HCT116 (cell line): ENCODE measurements around the gene CLOCK. TPM values are rescaled to one million over a fixed set of nuclear protein-coding genes. Genes with fewer than 3 reads are reported as not detected.

ENCODE experiments used
- ATAC-seq: fragments of 200-7000 bp; cut with Tn5 transposase; 2 replicates; pipeline ENCODE4 v1.9.1; 2020; ENCODE audit warnings: mild to moderate bottlenecking, moderate library complexity
- BruUV-seq: library from RNA; stranded (reverse); fragments of 400-500 nt; replicated peaks from 2 replicates; lab custom pipeline; 2021; lab: Mats Ljungman, UMichigan
- CTCF ChIA-PET: fragments of 300-600 bp; sonication (Branson Sonifier 250); formaldehyde crosslinking; loops from one replicate; lab custom pipeline; 2021; ENCODE audit warnings: antibody characterized with exemption; lab: Charles Lee
- POLR2A ChIA-PET: fragments of 300-600, 350-600 bp; sonication (Branson Sonifier 250); formaldehyde crosslinking; loops from one replicate; lab custom pipeline; 2021; ENCODE audit warnings: antibody characterized with exemption; lab: Charles Lee
- RAD21 ChIA-PET, 2 experiments: fragments of 300-600 bp; sonication (Branson Sonifier 250); formaldehyde crosslinking; loops; one replicate each; lab custom pipeline; 2023; ENCODE audit warnings: low total read pairs in 2 of 2; ENCODE audit not compliant: uncharacterized antibody in 2 of 2, unreplicated experiment in 2 of 2, low non-redundant PET in 1 of 2; lab: Charles Lee
- DNase-seq: peaks from one replicate; pipeline ENCODE4 v3.0.0-alpha.2; 2010; ENCODE audit warnings: low read depth, low spot score
- H2AFZ ChIP-seq: fragments of 200-600 bp; shearing (Covaris generic), sonication (generic); 2 replicates; pipeline ENCODE4 v1.6.1; 2017; ENCODE audit warnings: low read depth, mixed run types, mixed read lengths, antibody characterized with exemption, low read length; ENCODE audit not compliant: poor library complexity, severe bottlenecking
- H3K27ac ChIP-seq: 2 replicates; pipeline ENCODE4 v1.5.1; 2012; ENCODE audit warnings: low read depth, low read length
- H3K27me3 ChIP-seq: fragments of 200-600 bp; sonication (generic); 2 replicates; pipeline ENCODE4 v1.6.1; 2016; ENCODE audit warnings: mixed run types, low read length, mixed read lengths; ENCODE audit not compliant: insufficient read depth
- H3K36me3 ChIP-seq, 2 experiments: fragments of 200-500 bp in 1 of 2; fragments of 200-600 bp in 1 of 2; sonication (Bioruptor generic) in 1 of 2; sonication (generic) in 1 of 2; 2 replicates each; pipeline versions ENCODE4 v1.5.1 to v1.6.1; 2014 to 2016; ENCODE audit warnings: low read length in 2 of 2, inconsistent platforms in 1 of 2, mixed read lengths in 1 of 2, mixed run types in 1 of 2; ENCODE audit not compliant: insufficient read depth in 2 of 2, control insufficient read depth in 1 of 2
- H3K4me1 ChIP-seq, 2 experiments: fragments of 200-600 bp in 1 of 2; sonication (generic) in 1 of 2; 2 replicates each; pipeline versions ENCODE4 v1.5.1 to v1.6.1; 2012 to 2017; ENCODE audit warnings: low read length in 2 of 2, inconsistent platforms in 1 of 2, mild to moderate bottlenecking in 1 of 2, mixed read lengths in 1 of 2, mixed run types in 1 of 2, moderate library complexity in 1 of 2; ENCODE audit not compliant: insufficient read depth in 2 of 2, control insufficient read depth in 1 of 2
- H3K4me2 ChIP-seq: fragments of 200-600 bp; sonication (generic); 2 replicates; pipeline ENCODE4 v1.6.1; 2017; ENCODE audit warnings: mixed run types, low read length, mixed read lengths
- H3K4me3 ChIP-seq, 2 experiments: fragments of 200-600 bp in 1 of 2; sonication (generic) in 1 of 2; replicated peaks in 1 of 2; 2 replicates each; pipeline ENCODE4 v1.5.1; 2011 to 2016; ENCODE audit warnings: low read length in 2 of 2, control low read depth in 1 of 2, low read depth in 1 of 2, mild to moderate bottlenecking in 1 of 2, mixed read lengths in 1 of 2, mixed run types in 1 of 2
- H3K79me2 ChIP-seq: fragments of 200-600 bp; sonication (generic); 2 replicates; pipeline ENCODE4 v1.6.1; 2017; ENCODE audit warnings: mild to moderate bottlenecking, mixed run types, low read length, moderate library complexity, mixed read lengths; ENCODE audit not compliant: insufficient read depth
- H3K9ac ChIP-seq: fragments of 200-600 bp; sonication (generic); 2 replicates; pipeline ENCODE4 v1.6.1; 2016; ENCODE audit warnings: low read length, mixed read lengths
- H3K9me2 ChIP-seq: fragments of 200-600 bp; sonication (generic), shearing (Covaris generic); 2 replicates; pipeline ENCODE4 v1.6.1; 2017; ENCODE audit warnings: mixed run types, mild to moderate bottlenecking, moderate library complexity; ENCODE audit not compliant: insufficient read depth
- H3K9me3 ChIP-seq, 2 experiments: fragments of 200-500 bp in 1 of 2; fragments of 200-600 bp in 1 of 2; sonication (Bioruptor generic) in 1 of 2; sonication (generic) in 1 of 2; 2 replicates each; pipeline ENCODE4 v1.6.1; 2014 to 2017; ENCODE audit warnings: low read length in 2 of 2, mixed read lengths in 2 of 2, inconsistent platforms in 1 of 2, low read depth in 1 of 2, mild to moderate bottlenecking in 1 of 2, mixed run types in 1 of 2, moderate library complexity in 1 of 2; ENCODE audit not compliant: control insufficient read depth in 1 of 2, insufficient read depth in 1 of 2
- H4K20me1 ChIP-seq: fragments of 200-600 bp; sonication (generic), shearing (Covaris generic); 2 replicates; pipeline ENCODE4 v1.6.1; 2017; ENCODE audit warnings: mixed run types, mild to moderate bottlenecking, moderate library complexity; ENCODE audit not compliant: insufficient read depth
- EGR1 ChIP-seq: IDR thresholded peaks from 2 replicates; pipeline ENCODE4 v1.6.1; 2012; ENCODE audit warnings: low read depth
- FOSL1 ChIP-seq: IDR thresholded peaks from 2 replicates; pipeline ENCODE4 v1.6.1; 2012; ENCODE audit warnings: low read depth
- JUND ChIP-seq: IDR thresholded peaks from 2 replicates; pipeline ENCODE4 v1.6.1; 2012
- RAD21 ChIP-seq: IDR thresholded peaks from 2 replicates; pipeline ENCODE4 v1.6.1; 2012; ENCODE audit warnings: low read depth, mild to moderate bottlenecking
- SIN3A ChIP-seq: IDR thresholded peaks from 2 replicates; pipeline ENCODE4 v1.6.1; 2012; ENCODE audit warnings: low read depth
- intact Hi-C: fragments of 100-400 bp; cut with micrococcal nuclease; formaldehyde crosslinking; loops from 2 replicates; pipeline ENCODE4 v1.10.0; 2022
- total RNA-seq: library from RNA; stranded (reverse); gene quantifications from one replicate; pipeline ENCODE4 v1.2.1, GENCODE V29; 2021; ENCODE audit not compliant: unreplicated experiment
- TF ChIP-seq, protein P1 (sequence below): IDR thresholded peaks from 2 replicates; pipeline ENCODE4 v1.6.1; 2011; ENCODE audit warnings: mild to moderate bottlenecking, low read length, moderate library complexity; ENCODE audit not compliant: insufficient replicate concordance; ENCODE audit errors: extremely low read depth
- TF ChIP-seq, protein P2 (sequence below), 3 experiments: fragments of 200-600 bp in 1 of 3; sonication (generic) in 1 of 3; IDR thresholded peaks in 2 of 3; conservative IDR thresholded peaks in 1 of 3; 2 replicates each; pipeline ENCODE4 v1.5.1; 2012 to 2017; ENCODE audit warnings: low read depth in 2 of 3, low read length in 2 of 3, antibody characterized with exemption in 1 of 3, borderline replicate concordance in 1 of 3, control low read depth in 1 of 3, mild to moderate bottlenecking in 1 of 3, mixed read lengths in 1 of 3, mixed run types in 1 of 3, moderate library complexity in 1 of 3; ENCODE audit not compliant: insufficient read depth in 1 of 3

The CLOCK gene
- total RNA-seq, 1 experiment from 2014 or later: 38.7 TPM

DNA sequence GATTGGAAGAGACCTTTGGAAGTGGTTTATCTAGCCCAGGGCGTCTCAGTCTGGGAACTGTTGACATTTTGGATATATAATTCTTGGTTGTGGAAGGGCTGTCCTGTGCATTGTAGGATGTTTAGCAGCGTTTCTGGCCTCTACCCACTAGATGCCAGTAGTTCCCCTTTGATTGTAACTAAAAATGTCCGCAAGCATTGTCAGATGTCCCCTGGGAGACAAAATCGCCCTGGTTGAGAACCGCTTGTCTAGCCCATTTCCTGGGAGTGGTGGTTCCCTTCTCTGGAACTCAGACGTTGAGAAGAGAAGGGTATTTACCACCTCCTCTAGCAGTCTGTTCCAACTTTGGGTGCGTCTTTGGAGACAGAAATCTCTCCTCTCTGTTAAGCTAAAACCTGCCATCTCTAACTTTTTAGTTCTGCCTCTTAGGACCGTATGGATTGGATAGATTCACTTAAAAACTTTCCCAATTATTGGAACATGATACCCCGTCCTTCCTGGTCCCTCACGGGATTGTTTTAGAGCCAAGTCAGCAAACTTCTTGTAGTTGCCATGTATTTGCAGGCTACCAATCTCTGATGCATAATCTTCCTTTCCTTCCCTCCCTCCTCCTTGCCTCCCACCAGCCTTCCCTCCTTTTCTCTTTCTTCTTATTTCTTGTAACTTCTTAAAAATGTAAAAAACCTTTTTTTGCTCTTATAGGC lies 137.1 kb downstream of the CLOCK start:
- no peak overlapping the region for H2AFZ ChIP-seq
- H3K4me1 ChIP-seq: no peaks in the 10 kb centered on the region
- H3K9ac ChIP-seq: no peak overlapping the region
- peaks cover 15 to 23% of the 10 kb centered on the region in 2 experiments; a peak in 2 of 4 replicates for H3K36me3 ChIP-seq
- no peaks in the 10 kb centered on the region for H3K9me3 ChIP-seq
- H3K27ac ChIP-seq: no peak overlapping the region
- H3K27me3 ChIP-seq: no peaks in the 10 kb centered on the region
- ChIA-PET CTCF (no interaction called here), POLR2A (no interaction called here), RAD21 (interaction anchor here in 1 of 2 experiments (0.8 kb wide), 1 partner anchor 145 kb away, joined by 3 read pairs; no protein-coding TSS in a partner anchor)
- H3K4me3 ChIP-seq: no peak overlapping the region
- no peak overlapping the region for H3K4me2 ChIP-seq
- no TSS peak for BruUV-seq
- ATAC-seq: peak; percentile 65
- peaks cover 100% of the 10 kb centered on the region for H3K79me2 ChIP-seq
- intact Hi-C loops: no loop called here
- no peak for DNase-seq
- H4K20me1 ChIP-seq: peaks cover 17% of the 10 kb centered on the region; the same call in 1 of the 2 replicates
- TF ChIP-seq FOSL1: no peak
- no peak for TF ChIP-seq JUND
- TF ChIP-seq EGR1: no peak
- TF ChIP-seq RAD21: peak; percentile 39
- TF ChIP-seq, protein P1, sequence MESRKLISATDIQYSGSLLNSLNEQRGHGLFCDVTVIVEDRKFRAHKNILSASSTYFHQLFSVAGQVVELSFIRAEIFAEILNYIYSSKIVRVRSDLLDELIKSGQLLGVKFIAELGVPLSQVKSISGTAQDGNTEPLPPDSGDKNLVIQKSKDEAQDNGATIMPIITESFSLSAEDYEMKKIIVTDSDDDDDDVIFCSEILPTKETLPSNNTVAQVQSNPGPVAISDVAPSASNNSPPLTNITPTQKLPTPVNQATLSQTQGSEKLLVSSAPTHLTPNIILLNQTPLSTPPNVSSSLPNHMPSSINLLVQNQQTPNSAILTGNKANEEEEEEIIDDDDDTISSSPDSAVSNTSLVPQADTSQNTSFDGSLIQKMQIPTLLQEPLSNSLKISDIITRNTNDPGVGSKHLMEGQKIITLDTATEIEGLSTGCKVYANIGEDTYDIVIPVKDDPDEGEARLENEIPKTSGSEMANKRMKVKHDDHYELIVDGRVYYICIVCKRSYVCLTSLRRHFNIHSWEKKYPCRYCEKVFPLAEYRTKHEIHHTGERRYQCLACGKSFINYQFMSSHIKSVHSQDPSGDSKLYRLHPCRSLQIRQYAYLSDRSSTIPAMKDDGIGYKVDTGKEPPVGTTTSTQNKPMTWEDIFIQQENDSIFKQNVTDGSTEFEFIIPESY: no peak
- TF ChIP-seq, protein P2, sequence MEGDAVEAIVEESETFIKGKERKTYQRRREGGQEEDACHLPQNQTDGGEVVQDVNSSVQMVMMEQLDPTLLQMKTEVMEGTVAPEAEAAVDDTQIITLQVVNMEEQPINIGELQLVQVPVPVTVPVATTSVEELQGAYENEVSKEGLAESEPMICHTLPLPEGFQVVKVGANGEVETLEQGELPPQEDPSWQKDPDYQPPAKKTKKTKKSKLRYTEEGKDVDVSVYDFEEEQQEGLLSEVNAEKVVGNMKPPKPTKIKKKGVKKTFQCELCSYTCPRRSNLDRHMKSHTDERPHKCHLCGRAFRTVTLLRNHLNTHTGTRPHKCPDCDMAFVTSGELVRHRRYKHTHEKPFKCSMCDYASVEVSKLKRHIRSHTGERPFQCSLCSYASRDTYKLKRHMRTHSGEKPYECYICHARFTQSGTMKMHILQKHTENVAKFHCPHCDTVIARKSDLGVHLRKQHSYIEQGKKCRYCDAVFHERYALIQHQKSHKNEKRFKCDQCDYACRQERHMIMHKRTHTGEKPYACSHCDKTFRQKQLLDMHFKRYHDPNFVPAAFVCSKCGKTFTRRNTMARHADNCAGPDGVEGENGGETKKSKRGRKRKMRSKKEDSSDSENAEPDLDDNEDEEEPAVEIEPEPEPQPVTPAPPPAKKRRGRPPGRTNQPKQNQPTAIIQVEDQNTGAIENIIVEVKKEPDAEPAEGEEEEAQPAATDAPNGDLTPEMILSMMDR (IDR thresholded peaks at IDR 0.05 in 2 of 3, conservative IDR thresholded peaks at IDR 0.05 in 1 of 3; ENCODE audit: borderline replicate concordance in 1 of 3, insufficient read depth in 1 of 3, low read depth in 2 of 3, low read length in 2 of 3): peak; percentile 13 to 44 (median 31); a peak in 4 of 6 replicates
- no peak for TF ChIP-seq SIN3A
- no peaks in the 10 kb centered on the region for H3K9me2 ChIP-seq
